ENCODE data around the gene FAM174B.

FAM174B gene

DNA sequence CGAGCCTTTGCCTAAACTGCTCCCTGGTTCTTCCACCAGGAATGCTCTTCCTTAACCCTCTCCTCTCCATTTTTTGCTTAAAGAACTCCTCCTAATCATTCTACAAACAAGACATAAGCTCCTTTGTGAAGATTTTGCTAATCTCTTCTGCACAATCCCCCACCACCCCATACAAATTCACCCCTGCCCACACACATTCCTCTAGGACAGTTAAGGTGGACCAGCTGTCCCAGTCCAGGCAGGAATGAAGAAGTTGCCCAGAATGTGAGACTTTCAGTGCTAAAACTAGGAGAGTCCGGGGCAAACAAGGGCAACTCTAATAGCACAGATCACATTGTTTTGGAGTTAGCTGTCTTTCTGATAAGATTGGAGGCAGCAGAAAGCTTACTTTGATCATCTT lies 13.9 kb upstream of the FAM174B start:
- TF ChIP-seq, protein P1, sequence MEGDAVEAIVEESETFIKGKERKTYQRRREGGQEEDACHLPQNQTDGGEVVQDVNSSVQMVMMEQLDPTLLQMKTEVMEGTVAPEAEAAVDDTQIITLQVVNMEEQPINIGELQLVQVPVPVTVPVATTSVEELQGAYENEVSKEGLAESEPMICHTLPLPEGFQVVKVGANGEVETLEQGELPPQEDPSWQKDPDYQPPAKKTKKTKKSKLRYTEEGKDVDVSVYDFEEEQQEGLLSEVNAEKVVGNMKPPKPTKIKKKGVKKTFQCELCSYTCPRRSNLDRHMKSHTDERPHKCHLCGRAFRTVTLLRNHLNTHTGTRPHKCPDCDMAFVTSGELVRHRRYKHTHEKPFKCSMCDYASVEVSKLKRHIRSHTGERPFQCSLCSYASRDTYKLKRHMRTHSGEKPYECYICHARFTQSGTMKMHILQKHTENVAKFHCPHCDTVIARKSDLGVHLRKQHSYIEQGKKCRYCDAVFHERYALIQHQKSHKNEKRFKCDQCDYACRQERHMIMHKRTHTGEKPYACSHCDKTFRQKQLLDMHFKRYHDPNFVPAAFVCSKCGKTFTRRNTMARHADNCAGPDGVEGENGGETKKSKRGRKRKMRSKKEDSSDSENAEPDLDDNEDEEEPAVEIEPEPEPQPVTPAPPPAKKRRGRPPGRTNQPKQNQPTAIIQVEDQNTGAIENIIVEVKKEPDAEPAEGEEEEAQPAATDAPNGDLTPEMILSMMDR (IDR thresholded peaks at IDR 0.05; ENCODE audit: low read depth, low read length) = no peak
- Histone ChIP-seq H3K9me3 (ENCODE audit: severe bottlenecking) (no peaks in the 10 kb centered on the region), H3K36me3 (no peaks in the 10 kb centered on the region), H3K27ac (peak overlapping the region; percentile 62), H3K27me3 (ENCODE audit: insufficient read depth, low read depth, severe bottlenecking) (no peaks in the 10 kb centered on the region), H3K4me3 (ENCODE audit: low read depth, low read length) (no peak overlapping the region)
- DNase-seq = peak; percentile 76

DNA sequence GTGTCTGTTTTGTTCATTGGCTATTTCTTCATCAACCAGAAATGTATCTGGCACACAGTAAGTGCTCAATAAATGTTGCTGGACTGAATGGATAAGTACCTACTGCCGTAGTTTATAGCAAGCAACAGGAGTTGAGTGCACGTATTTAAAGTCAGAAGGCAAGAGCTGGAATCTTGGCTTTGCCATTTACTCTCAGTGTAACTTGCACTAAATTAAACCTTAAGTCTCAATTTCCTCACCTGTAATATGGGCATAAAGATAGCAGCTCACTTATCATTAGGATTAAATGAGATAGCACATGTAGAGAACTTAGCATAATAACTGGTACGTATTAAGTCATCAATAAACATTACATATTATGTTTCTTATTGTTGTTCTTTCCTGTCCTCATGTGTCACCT lies 13.0 kb upstream of the FAM174B start:
- H3K27me3 ChIP-seq (ENCODE audit: insufficient read depth, low read depth, severe bottlenecking) = no peaks in the 10 kb centered on the region

DNA sequence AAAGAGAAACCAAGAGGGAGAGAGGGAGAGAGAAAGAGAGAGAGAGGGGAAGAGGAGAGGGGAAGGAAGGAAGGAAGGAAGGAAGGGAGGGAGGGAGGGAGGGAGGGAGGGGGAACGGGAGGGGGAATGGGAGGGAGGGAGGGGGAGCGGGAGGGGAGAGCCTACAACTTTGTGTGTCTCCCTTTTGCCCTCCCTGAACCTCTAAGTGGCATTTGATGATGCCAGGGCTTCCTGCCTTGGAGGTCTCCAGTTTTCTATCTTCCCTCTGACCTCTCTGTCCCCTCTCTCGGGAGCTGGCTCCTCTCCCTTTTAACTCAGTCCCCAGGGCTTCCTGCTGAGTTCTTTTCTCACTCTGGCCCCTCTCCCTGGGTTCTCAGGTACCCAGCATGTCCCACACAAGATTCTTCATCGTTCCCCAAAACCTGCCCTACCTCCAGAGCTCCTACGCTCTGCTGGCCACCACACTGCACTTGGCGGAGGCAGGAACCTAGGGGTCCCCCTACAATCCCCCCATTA lies 12.5 kb upstream of the FAM174B start:
- H3K27ac ChIP-seq = peak overlapping the region; percentile 78
- H3K4me3 ChIP-seq (ENCODE audit: low read depth, low read length) = peak overlapping the region; percentile 16; the same call in 1 of the 2 replicates
- no peaks in the 10 kb centered on the region for H3K36me3 ChIP-seq
- no peaks in the 10 kb centered on the region for H3K9me3 ChIP-seq (ENCODE audit: severe bottlenecking)
- H3K27me3 ChIP-seq (ENCODE audit: insufficient read depth, low read depth, severe bottlenecking) = no peaks in the 10 kb centered on the region
- TF ChIP-seq, protein P1 (IDR thresholded peaks at IDR 0.05; ENCODE audit: low read depth, low read length) = no peak
- DNase-seq = no peak

More for the DNA sequence above, 13.0 kb upstream of the FAM174B start:
- H3K9me3 ChIP-seq (ENCODE audit: severe bottlenecking) = no peaks in the 10 kb centered on the region
- TF ChIP-seq, protein P1 (IDR thresholded peaks at IDR 0.05; ENCODE audit: low read depth, low read length) = no peak
- H3K36me3 ChIP-seq = no peaks in the 10 kb centered on the region
- no peak for DNase-seq
- H3K4me3 ChIP-seq (ENCODE audit: low read depth, low read length) = no peak overlapping the region
- no peak overlapping the region; the same call in 1 of the 2 replicates for H3K27ac ChIP-seq

DNA sequence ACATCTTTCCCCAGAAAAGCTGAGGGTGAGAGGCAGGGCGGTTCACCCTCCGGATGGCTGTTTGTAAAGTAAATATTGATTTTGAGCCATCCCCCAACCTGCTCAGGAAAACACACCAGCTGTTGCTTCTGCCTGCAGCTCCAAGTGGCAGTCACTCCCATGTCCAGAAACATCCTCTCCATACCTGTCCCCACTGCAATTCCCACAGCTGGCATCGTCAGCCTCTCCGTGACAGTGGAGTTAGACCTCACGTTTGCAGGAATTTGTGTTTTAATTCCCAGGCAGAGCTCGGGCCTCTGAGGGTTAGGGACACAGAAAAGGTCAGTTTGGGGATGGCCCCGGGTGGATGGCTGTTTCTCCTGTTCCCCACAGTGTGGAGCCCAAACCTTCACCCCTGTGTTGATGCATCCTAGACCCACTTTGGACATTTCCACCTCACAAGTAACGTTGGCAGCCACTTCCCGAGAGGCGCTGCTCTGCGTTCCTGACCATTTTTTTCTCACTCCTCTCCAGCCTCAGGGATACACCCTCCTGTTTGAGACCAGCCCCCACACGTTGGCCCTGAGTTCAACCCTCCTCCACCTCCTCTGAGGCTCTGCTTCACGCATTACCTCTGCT lies 11.8 kb upstream of the FAM174B start:
- H3K4me3 ChIP-seq (ENCODE audit: low read depth, low read length) = peak overlapping the region; percentile 16

DNA sequence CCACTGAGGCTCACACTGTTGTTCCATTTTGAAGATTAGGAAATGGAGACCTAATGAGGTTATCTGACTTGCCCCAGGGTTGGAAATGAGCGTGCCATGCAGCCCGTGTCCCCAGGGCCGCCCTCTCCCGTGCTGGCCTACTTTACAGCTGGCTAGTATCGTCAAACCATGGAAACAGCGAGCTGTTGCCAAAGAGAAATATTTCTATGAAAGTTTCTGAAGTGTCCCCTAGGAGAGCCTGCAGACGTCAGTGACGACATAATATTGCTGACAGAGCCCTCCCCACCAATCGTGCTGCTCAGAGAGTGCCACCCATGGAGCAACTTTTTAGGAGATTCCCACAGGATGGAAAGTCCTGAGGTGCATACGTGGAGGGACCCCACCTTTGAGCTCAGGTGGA lies 11.2 kb upstream of the FAM174B start:
- Histone ChIP-seq H3K9me3 (ENCODE audit: severe bottlenecking) (no peaks in the 10 kb centered on the region), H3K27me3 (ENCODE audit: insufficient read depth, low read depth, severe bottlenecking) (no peaks in the 10 kb centered on the region), H3K4me3 (ENCODE audit: low read depth, low read length) (no peak overlapping the region), H3K36me3 (no peaks in the 10 kb centered on the region), H3K27ac (peak overlapping the region; percentile 78)
- TF ChIP-seq, protein P1 (IDR thresholded peaks at IDR 0.05; ENCODE audit: low read depth, low read length) = no peak
- no peak for DNase-seq

More for the DNA sequence above, 11.8 kb upstream of the FAM174B start:
- H3K36me3 ChIP-seq = no peaks in the 10 kb centered on the region
- no peaks in the 10 kb centered on the region for H3K9me3 ChIP-seq (ENCODE audit: severe bottlenecking)
- TF ChIP-seq, protein P1 (IDR thresholded peaks at IDR 0.05; ENCODE audit: low read depth, low read length) = no peak
- peak overlapping the region; percentile 78 for H3K27ac ChIP-seq
- DNase-seq = peak; percentile 56
- no peaks in the 10 kb centered on the region for H3K27me3 ChIP-seq (ENCODE audit: insufficient read depth, low read depth, severe bottlenecking)

Measured in WERI-Rb-1 (cell line).